Daoy (cell line): ENCODE measurements around the gene DCPS. TPM values are rescaled to one million over a fixed set of nuclear protein-coding genes. Genes with fewer than 3 reads are reported as not detected.
"Not testable (repeated sequence)": the region's sequence is repeated elsewhere in the genome, so short reads cannot be mapped to it uniquely, and the experiment has no call there.

Experiments used
- DNase-seq: peaks from one replicate; pipeline ENCODE4 v3.0.0-alpha.2; 2015; ENCODE audit warnings: low read depth
- total RNA-seq: library from RNA; depleted of rRNA; stranded (reverse); fragments of >200 nt; shearing (Covaris generic); gene quantifications from 2 replicates; pipeline ENCODE4 v1.2.3, GENCODE V29; 2014; rRNA removed

The DCPS gene
- total RNA-seq, 1 experiment from 2014 or later: 19.3 TPM

DNA sequence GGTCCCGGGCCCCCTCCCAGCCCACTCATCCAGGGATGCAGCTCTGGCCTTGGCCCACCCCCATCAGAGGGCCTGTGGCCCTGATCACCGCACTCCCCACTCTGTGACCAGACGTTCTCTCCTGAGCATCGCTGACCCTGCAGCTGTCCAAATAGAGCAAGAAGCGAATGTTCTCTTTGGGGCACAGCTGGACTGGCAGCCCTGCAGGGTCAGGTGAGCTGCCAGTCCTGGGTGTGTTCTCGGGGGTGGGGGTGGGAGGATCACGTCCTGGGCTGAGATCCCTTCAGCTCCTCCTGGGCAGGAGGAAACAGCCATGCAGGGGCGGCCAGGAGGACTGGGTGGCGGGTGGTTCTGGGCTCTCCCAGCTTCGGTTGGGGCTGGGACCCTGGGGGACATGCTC, 78.1 kb downstream of the DCPS start:
- not testable (repeated sequence) for DNase-seq

DNA sequence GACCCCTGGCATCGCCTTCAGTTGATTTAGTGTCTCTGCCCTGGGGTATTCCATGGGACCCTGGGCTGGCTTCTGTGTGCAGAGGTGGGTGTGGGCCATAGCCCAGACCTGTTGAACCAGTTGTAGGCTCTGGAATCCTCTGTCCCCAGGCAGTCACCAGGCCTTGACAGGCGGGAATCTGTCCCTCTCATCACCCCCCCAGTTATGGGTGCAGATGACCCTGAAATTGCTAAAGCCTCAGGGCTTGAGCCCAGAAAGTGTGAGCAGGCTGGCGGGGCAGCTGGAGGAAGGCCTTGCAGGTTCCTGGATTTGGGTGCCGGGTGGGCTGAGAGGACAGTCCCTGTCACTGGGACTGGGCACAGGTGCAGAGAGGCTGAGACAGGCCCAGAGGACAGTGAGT, 78.8 kb downstream of the DCPS start:
- not testable (repeated sequence) for DNase-seq

DNA sequence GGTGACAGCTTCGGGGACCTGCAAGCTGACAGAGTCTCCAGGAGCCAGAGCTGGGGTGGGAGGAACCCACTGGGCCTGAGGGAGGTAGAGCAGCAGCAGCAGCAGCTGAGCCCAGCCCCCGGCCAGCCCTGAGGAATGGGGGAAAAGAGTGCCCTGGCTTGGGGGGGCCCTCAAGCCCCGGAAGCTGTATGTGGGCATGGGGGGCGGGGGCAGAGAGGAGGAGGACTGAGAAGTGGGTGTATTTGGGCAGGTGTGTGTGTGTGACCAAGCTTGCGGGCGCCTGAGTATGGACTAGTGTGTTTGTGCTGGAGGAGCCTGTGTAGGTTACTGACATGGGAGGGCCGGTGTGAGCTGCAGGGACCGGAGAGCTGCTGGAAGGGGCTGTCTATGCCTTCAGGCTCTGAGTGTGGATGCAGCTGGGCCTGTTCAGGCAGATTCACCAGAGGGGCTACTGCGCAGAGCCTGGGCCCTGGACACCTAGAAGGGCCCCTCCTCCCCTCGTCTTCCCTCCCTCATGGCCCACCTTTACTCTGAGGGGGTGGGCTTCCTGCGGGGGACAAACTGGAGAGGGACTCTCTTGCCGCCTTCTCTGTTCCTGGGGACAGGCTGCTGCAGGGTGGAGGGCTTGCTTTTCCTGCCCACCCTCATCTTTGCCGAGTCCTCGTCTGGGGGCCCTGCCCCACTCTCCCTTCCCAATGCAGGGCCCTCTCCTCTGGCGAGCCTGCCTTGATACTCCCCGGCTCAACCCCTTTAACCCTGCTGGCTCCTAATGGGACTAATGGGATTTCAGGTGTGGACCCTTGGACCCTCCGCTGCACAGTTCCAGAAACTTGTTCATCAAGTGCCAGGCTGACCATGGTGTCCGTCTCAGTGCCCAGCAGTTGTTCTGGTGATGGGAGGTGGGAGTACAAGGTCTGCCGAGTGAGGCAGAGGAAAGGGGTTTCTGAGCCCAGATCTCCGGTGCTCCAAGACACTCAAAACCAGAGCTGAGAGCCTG, 79.8 kb downstream of the DCPS start:
- no peak for DNase-seq

DNA sequence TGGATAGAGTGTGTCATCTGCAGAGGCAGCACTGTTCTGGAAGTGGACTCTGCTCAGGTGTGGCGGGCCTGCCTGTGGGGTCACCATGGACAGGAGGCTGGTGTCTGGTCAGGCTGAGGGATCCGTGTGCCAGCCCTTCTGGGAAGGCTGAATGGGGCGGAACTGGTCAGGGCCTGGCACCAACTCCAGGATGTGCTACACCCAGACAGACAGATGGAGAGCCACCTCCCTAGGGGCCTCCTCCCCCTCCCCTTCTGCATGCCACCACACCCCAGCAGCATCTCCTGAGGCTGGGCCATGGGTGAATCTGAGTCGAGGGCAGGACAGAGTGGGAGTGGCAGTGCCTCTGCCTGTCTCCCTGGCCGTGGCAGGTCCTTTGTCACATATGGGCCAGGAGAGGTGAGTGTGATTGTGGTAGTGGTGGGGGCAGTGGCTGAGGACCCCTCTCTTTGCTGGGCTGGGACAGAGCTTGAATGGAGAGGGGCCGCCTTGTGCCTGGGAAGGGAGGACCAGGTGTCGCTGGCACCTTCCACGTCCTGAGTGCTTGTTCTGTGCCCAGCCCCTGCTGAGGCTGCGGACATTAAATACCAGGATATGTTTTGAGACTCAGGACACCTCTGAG, 80.7 kb downstream of the DCPS start:
- DNase-seq: no peak

DNA sequence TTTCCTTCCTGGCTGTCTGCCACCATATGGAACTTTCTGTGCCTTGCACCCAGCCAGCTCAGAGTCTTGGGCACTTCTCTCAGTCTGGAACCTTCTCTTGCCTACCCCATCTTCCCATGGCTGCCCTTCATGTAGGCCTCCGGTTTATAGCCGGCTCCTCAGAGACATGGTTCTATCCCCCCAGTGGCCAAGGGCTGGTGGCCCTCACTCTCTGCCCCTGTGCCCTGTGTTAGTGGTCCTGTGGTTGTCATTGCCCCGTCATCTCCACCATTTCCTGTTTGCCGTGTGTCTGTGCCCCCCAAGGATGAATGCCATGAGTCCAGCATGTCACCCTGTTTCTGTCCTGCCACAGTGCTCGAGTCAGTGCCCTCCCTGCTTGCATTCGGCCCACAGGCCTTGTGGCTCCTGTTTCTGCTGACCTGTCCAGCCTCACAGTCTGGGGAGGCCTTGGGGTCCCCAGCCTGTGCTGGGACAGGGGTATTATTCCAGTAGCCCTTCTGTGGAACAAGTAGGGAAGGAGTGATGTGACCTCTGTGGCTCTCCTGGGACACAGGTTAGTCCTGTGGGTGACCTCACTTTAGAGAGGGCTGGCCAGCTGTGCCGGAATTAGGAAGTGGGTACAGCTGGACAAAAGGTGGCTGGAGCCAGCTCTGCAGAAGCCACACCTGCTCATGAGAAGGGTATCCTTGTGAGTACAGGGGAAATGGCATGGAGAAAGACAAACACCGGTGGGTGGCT, 82.3 kb downstream of the DCPS start:
- DNase-seq: no peak

DNA sequence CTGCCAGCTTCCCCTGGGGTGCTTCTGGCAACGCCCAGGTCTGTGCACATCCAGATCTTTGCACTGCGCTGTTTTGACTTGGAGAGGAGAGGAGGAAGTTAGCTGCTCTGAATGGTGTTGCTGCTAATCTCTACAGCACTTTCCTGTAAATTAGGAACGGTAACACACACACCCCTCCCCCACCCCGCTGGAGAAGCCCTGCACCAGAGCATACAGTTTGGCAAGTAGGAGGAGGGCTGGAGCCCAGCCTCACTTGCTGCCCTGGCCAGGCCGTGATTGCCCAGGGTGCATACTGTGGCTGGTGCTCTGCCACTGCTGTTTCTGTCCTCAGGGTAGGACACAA, 82.8 kb downstream of the DCPS start:
- not testable (repeated sequence) for DNase-seq

DNA sequence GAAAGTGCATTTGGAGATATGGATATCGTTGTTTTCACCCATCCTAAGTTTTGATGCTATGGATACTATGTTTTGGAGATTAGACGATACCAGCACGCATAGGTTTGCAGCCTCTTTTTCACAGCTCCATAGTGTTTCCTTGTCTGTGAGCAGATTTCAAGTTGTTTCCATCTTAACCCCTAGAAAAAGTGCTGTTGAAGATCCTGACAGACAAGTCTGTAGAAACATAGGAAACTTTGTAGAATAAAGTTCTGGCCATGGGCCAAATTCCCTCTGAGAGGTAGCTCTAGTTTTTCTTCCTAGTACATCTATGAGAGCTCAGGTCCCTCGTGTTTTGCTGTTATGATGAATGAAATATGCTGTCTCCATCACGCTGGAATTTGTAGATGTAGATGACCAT, 84.0 kb downstream of the DCPS start:
- DNase-seq: no peak

DNA sequence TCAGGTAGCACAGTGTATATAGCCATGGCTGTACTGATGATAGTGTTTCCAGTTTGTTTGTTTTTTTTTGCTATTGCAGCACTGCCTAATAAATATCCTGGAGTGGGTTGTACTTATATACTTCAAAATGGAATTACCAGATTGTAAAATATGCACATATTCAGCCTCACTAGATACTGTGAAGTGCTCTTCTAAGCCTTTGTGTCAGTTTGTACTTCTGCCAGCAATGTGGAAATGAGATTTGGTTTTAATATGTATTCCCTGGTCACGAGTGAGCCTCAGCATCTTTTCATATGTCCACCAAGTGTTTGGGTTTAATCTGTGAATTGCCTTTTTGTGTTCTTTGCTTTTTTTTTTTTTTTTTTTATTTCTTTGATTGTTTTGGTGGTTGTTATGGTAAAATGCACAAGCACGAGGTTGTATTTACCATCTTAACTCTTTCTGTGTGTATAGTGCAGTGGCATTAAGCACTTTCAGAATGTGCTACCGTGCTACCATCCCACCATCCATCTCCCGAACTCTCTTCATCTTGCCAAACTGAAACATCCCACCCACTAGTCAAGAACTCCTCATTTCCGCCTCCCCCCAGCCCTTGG, 86.5 kb downstream of the DCPS start:
- DNase-seq: no peak

DNA sequence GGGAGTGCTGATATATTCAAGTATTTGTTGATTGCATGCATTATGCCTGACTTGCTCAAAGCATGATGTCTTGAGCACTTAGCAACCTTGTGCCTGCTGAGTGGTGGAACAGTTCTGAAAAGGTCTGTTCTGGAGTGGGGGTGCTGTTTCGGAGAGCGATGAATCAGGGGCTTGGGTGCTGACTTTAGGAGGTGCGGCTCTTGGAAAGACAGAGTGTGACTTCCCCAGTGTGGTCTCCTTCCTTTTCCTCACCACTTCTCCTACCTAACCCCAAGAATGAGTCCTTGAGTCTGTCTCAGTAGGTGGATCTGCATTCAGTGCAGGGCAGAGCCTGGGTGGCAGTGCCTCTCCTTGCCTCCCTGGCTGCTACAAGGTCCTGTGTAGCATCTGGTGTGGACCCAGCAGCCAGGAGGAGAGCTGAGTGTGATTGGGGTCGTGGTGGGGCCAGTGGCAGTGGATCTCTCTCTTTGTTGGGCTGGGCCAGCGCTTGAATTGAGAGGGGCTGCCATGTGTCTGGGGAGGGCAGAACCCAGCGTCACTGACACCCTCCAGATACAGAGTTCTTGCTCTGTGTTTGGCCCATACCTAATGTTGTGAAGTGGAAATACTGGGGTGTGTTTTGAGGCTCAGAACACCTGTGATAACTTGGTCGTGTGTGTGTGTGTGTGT, 87.6 kb downstream of the DCPS start:
- DNase-seq: no peak

DNA sequence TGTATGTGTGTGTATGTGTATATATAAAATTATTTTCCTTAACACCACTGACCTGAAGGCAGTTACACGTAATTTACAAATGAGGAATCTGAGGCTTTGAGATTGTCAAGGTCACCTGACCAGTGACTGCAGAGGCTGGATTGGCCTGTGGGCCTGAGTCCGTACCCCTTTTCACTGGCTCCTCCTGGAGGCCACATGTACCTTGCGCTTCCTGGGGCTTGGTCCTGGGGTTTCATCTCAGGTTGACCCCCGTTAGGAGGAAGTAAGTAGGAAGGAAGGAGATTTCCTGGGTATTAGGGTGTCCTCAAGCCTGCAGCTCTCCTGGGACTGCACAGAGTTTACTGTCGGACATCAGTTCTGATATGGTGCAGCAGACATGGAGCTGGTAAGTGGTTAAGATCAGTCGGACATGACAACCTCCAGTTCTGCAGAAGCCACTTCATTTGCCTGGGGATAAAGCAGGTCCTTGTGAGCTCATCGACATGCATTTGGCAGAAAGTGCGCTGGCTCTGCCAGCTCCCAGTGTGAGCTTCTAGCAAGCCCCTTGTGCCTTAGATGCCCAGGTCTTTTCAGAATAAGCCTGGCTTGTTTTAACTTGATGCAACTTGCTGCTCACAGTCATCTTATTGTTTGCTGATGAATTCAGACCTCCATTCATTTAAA, 88.2 kb downstream of the DCPS start:
- DNase-seq: no peak

DNA sequence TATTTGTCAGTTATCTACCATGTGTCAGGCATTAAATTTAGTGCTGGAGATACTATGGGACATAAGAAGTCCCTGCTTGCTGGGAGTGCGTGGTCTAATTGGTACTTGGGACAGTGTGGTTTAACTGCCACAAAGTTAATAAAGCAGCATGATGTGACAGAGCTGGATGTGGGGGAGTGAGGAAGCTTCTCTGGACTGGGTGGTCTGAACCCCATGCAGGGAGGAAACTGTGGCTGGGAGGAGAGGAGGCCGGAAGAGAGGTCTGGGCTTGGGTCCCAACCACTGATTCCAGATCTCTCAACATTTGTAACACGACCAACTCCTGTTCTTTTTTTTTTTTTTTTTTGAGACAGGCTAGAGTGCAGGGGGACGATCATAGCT, 88.8 kb downstream of the DCPS start:
- no peak for DNase-seq

DNA sequence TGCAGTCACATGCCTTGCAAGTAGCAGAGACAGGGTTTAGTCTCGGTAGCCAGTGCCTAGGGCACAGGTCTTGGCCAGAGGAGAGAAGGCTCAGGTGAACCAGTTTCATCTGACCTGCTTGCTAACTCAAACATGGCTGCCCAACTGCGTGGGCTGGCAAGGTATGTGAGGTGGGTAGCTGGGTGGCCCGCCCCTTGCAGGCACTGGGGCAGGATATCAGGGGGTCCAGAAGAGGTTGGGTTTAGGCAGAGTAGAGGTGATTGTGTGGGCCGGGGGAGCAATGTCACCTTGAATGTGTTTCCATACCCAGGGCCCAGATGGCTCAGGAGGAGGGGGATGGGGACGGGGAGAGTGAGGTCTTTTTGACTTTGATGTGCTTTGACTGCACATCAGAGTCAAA, 89.3 kb downstream of the DCPS start:
- no peak for DNase-seq

DNA sequence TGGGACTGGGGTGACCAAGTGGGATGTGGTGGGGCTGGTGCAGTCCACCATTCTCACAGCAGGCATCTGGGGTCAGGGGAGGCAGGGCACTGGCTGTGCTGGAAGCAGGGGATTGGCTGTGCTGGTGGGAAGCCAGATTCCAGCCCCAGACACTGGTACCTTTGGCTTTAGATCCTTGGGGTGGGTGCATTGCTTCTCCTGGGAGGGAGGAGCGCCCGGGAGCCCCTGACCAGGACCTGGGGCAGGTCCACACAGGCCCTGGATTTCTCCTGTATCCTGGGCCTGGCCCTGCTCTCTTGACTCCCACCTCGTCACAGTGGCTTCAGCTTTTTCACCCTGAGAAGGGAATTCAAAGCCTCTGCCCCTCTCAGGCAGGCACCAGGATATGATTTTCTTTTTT, 90.2 kb downstream of the DCPS start:
- DNase-seq: no peak

DNA sequence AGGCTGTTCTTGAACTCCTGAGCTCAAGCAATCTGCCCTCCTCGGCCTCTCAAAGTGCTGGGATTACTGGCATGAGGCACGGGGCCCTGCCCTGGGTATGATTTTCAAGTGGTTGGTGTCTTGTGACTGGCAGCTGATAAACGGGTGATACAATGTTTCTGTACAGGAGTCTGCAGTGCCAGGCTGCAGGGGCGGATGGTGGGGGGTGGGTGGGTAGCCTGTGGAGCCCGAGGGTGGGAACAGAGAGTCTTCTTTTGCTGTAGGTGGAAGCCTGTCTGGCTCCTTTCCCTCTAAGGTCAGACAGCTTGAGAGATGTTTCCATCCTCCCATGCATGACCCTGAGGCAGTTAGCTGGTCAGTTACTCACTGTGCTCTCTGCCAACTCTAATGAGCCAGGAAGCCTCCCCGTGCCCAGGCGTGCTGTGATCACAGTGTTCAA, 90.8 kb downstream of the DCPS start:
- DNase-seq: not testable (repeated sequence)

Other genes with a start within 250 kb of the DCPS start
- 2.1 and 2.8 TPM in 2 replicates for gene CDON, start 241.2 kb upstream of the DCPS start, total RNA-seq
- gene RPUSD4, start 92.4 kb upstream of the DCPS start, total RNA-seq: 19.0 and 30.4 TPM in 2 replicates
- 29.4 and 31.6 TPM in 2 replicates for gene FAM118B, start 92.3 kb upstream of the DCPS start, total RNA-seq
- 101 and 102 TPM in 2 replicates for gene SRPRA, start 35.2 kb upstream of the DCPS start, total RNA-seq
- gene FOXRED1, start 34.9 kb upstream of the DCPS start, total RNA-seq: 36.4 and 38.1 TPM in 2 replicates
- 1.2 and 3.7 TPM in 2 replicates for gene TIRAP, start 21.0 kb upstream of the DCPS start, total RNA-seq
- 24.2 and 30.4 TPM in 2 replicates for gene ST3GAL4, start 51.6 kb downstream of the DCPS start, total RNA-seq